ENCODE data around the gene RPS2. TPM values are rescaled to one million over a fixed set of nuclear protein-coding genes. Genes with fewer than 3 reads are reported as not detected.

RPS2 gene
- 3,874 and 3,923 TPM in 2 replicates for total RNA-seq (2021)
- long read RNA-seq, transcript RPS2-201 (7 exons, 985 nt): major isoform, 64 of 138 reads
- long read RNA-seq, partial matches to known transcripts: 66 of 138 reads
- long read RNA-seq, other reads (novel, unspliced or antisense): 5 of 138 reads

DNA sequence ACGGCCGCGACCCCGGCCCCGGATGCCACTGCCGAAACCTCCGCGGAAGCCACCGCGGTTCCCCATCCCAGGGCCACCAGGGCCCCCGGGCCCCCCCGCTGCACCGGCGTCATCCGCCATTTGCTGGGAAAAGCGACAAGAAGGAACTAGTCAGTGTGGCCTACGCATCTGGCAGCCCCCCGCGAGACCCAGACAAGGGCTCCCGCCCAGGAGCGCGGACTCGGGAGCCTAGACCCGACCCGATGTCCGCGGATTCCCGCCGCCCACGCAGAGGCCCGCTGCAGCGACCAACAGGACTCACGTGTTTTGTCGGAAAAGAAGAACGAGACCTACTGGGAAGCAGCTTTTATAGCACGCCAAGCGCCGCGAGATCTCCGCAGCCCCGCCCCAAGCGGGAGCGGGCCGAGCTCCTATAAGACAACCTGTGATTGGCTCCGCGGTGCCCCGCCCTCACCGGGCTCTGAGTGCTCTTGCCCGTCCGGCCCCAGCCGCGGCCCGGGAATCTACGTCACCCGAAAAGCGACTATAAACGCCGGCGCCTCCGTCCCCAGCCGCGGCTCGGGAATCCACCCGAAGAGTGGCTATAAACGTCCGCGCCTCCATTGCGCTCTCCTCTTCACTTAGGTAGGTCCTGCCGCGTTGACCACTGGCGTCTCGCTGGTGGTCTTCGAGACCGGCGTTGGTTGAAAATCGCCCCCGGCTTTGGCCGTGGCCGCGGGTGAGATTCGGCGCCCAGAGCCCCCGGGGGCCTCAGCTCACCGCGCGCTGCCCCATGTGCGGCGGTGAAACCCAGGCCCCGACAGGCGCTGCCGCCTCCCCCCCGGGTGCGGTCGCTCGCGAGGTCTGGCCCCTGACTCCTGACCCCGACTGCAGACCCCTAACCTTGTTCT lies at the start of gene RPS2:
TSS of gene RPS2 (minus strand) at position 321 of the 890 bp plus-strand sequence. CDS start at position 120, 201 bp downstream.
- Histone ChIP-seq H4K8ac (replicated peaks; ENCODE audit: insufficient read length, low read depth, low read length) (peak within 1 kb of the TSS; percentile 17), H3K27me3 (ENCODE audit: insufficient read depth, low read length) (no peaks in the 10 kb centered on the region), H3K4ac (ENCODE audit: low read depth, low read length) (no peak within 1 kb of the TSS; the same call in 1 of the 2 replicates), H2BK120ac (ENCODE audit: low read depth, low read length, poor library complexity, severe bottlenecking) (no peak within 1 kb of the TSS), H2BK12ac (ENCODE audit: insufficient read length, low read depth, low read length) (no peak within 1 kb of the TSS), H3K4me2 (ENCODE audit: insufficient read depth, insufficient read length, low read length) (peak within 1 kb of the TSS; percentile 100), H3K14ac (ENCODE audit: insufficient read depth, low read length) (peak within 1 kb of the TSS; percentile 95), H3K23me2 (ENCODE audit: insufficient read length, low read depth, low read length, poor library complexity, severe bottlenecking) (peaks cover 19% of the 10 kb centered on the region), H3K79me1 (ENCODE audit: insufficient read depth, low read depth, low read length, poor library complexity, severe bottlenecking) (no peaks in the 10 kb centered on the region), H3K9me3 (ENCODE audit: control insufficient read depth, low read depth, low read length) (no peaks in the 10 kb centered on the region), H2BK20ac (ENCODE audit: low read depth, low read length, poor library complexity, severe bottlenecking) (no peak within 1 kb of the TSS), H3K23ac (ENCODE audit: insufficient read length, low read depth, low read length) (peak within 1 kb of the TSS; percentile 42), H2BK15ac (ENCODE audit: low read depth, low read length) (no peak within 1 kb of the TSS), H3K56ac (ENCODE audit: insufficient read length, low read depth, low read length) (peak within 1 kb of the TSS; percentile 84), H2BK5ac (ENCODE audit: insufficient read length, low read length) (no peak within 1 kb of the TSS), H4K5ac (ENCODE audit: insufficient read length, low read depth, low read length) (no peak within 1 kb of the TSS), H4K91ac (ENCODE audit: insufficient read length, low read depth, low read length) (peak within 1 kb of the TSS; percentile 66), H3K9ac (ENCODE audit: extremely low read depth, insufficient read length, low read length) (peak within 1 kb of the TSS; percentile 100), H2AFZ (ENCODE audit: low read length) (no peak within 1 kb of the TSS), H3K79me2 (ENCODE audit: insufficient read depth, low read length) (peaks cover 18% of the 10 kb centered on the region), H3K27ac (ENCODE audit: insufficient read length, low read depth, low read length) (peak within 1 kb of the TSS; percentile 59), H3T11ph (ENCODE audit: low read length) (no peak within 1 kb of the TSS), H3K4me1 (ENCODE audit: insufficient read depth, low read length) (no peaks in the 10 kb centered on the region), H4K20me1 (ENCODE audit: control insufficient read depth, insufficient read depth, insufficient read length) (no peaks in the 10 kb centered on the region), H2AK5ac (ENCODE audit: insufficient read length, low read length) (no peak within 1 kb of the TSS), H3K18ac (ENCODE audit: insufficient read length, low read depth, low read length) (peak within 1 kb of the TSS; percentile 91)
- peaks cover 0 to 3% of the 10 kb centered on the region in 2 experiments; a peak in 2 of 5 replicates for H3K9me3 Mint-ChIP-seq
- WGBS (ENCODE audit: extremely low coverage, insufficient read length, low lambda C conversion rate): no CpG with 5 or more reads among the region's 97 CpGs
- TF ChIP-seq, protein P1, sequence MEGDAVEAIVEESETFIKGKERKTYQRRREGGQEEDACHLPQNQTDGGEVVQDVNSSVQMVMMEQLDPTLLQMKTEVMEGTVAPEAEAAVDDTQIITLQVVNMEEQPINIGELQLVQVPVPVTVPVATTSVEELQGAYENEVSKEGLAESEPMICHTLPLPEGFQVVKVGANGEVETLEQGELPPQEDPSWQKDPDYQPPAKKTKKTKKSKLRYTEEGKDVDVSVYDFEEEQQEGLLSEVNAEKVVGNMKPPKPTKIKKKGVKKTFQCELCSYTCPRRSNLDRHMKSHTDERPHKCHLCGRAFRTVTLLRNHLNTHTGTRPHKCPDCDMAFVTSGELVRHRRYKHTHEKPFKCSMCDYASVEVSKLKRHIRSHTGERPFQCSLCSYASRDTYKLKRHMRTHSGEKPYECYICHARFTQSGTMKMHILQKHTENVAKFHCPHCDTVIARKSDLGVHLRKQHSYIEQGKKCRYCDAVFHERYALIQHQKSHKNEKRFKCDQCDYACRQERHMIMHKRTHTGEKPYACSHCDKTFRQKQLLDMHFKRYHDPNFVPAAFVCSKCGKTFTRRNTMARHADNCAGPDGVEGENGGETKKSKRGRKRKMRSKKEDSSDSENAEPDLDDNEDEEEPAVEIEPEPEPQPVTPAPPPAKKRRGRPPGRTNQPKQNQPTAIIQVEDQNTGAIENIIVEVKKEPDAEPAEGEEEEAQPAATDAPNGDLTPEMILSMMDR (conservative IDR thresholded peaks at IDR 0.05): no peak
- H3K4me1 Mint-ChIP-seq: peaks cover 29 to 47% of the 10 kb centered on the region in 2 experiments
- peak within 1 kb of the TSS; percentile 97 for H3K27ac Mint-ChIP-seq
- peak within 1 kb of the TSS; percentile 95 to 97 for H3K4me3 Mint-ChIP-seq
- DNase-seq: peak; percentile 99
- peaks cover 27 to 39% (median 33%) of the 10 kb centered on the region in 3 experiments for H3K36me3 Mint-ChIP-seq (ENCODE audit: insufficient read depth in 1 of 3, low read depth in 3 of 3)
- H3K27me3 Mint-ChIP-seq (ENCODE audit: low read depth): peaks cover 8% of the 10 kb centered on the region

Data from H9 (cell line).